ENCODE measurements around the gene NGEF.

Gene NGEF

DNA sequence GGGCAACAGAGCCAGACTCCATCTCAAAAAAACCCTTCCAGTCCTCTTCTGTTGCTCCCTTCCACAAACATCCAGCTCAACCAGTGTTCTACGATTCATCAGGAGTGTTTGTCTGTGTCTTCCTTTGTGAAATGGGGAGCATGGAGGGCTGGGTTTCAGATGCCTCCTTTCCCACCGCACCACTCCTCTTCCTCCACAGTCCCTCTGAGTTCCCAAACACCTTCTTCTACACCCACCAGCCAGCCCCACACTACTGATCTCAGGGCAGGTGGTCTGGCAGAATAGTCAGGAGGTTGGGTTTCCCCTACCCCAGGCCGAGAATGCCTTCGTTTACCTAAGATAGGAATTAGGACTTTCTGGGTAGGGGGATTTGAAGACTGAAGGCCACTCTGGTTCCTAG lies 36.9 kb downstream of the NGEF start:
- no peak for TF ChIP-seq CTCF (conservative IDR thresholded peaks at IDR 0.05; ENCODE audit: low read depth, low read length)
- no peak overlapping the region for H3K4me3 ChIP-seq (ENCODE audit: low read length)
- DNase-seq (ENCODE audit: low read depth), result no peak

DNA sequence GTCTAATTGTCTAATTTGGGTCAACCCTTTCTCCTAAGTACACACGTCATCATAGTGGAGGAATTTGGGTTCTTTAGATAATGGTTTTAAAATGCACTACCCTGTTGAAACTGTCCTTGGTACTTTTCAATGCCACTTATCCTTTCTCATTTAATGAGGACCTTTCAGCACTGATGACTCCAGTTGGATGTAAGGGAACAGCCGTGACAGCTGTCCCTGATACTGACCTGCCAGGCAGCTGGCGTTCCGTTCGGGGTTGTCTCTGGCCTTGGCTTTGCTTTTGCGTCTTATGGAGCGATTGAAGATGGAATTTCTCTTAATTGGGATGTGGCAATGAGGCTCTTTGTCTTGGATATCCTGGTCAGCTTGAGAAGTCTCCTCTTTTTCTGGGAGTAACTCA lies 38.7 kb downstream of the NGEF start:
- DNase-seq (ENCODE audit: low read depth), result no peak
- no peak overlapping the region for H3K4me3 ChIP-seq (ENCODE audit: low read length)
- no peak for TF ChIP-seq CTCF (conservative IDR thresholded peaks at IDR 0.05; ENCODE audit: low read depth, low read length)

- no peak for DNase-seq (ENCODE audit: low read depth)
- no peak overlapping the region for H3K4me3 ChIP-seq (ENCODE audit: low read length)
- TF ChIP-seq CTCF (conservative IDR thresholded peaks at IDR 0.05; ENCODE audit: low read depth, low read length), result no peak
These were observed 39.3 kb downstream of the NGEF start for GRCh38 chr2:232973796-232974195.

DNA sequence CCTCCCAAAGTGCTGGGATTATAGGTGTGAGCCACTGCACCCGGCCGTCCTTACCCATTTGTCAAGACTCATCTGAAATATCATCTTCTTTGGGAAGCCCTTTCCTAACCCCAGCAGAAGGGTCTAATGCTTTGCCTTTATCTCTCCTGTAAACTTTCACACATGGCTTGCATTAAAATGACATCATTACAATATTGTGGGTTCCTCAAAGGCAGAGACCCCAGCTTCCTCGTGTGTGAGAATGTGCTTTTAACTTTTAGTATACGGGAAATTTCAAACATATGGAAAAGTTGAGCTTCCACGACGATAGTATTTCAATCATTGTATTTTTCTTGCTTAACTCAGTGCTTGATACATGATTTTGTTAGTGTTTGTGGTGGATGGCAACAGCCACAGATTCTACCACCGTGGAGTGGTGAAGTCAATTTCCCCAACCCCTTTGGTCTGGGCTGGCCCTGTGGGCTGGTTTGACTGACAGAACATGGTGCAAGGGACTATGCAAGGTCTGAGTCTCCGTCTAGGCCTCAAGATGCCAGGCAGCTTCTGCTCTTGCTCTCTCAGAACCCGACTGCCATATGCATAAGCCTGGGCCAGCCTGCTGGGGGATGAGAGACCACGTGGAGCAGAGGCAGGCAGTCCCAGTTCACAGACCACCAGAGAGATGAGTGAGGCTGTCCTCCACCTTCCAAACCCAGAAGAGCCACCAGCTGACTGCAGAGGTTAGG lies 39.9 kb downstream of the NGEF start:
- H3K4me3 ChIP-seq (ENCODE audit: low read length), result no peak overlapping the region
- no peak for DNase-seq (ENCODE audit: low read depth)
- no peak for TF ChIP-seq CTCF (conservative IDR thresholded peaks at IDR 0.05; ENCODE audit: low read depth, low read length)

- H3K4me3 ChIP-seq (ENCODE audit: low read length), result no peak overlapping the region
- DNase-seq (ENCODE audit: low read depth), result no peak
- TF ChIP-seq CTCF (conservative IDR thresholded peaks at IDR 0.05; ENCODE audit: low read depth, low read length), result no peak
These were observed 41.3 kb downstream of the NGEF start for GRCh38 chr2:232971744-232972143.

GRCh38 chr2:232970051-232970450 lies 43.0 kb downstream of the NGEF start:
- no peak for TF ChIP-seq CTCF (conservative IDR thresholded peaks at IDR 0.05; ENCODE audit: low read depth, low read length)
- H3K4me3 ChIP-seq (ENCODE audit: low read length), result no peak overlapping the region
- DNase-seq (ENCODE audit: low read depth), result no peak

DNA sequence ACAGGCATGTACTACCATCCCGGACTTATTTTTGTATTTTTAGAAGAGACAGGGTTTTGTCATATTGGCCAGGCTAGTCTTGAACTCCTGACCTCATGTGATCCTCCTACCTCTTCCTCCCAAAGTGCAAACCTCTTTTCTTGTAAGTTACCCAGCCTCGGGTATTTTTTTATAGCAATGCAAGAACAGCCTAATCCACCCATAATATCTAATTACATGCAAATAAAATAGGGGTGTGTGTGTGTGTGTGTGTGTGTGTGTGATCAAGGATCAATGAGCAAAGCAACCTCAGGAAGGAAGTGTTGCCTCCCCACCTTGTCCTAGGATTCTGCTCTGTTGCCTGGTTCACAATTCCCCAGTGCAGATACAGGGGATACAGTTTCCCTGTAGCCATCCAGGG lies 45.6 kb downstream of the NGEF start:
- DNase-seq (ENCODE audit: low read depth), result no peak
- H3K4me3 ChIP-seq (ENCODE audit: low read length), result no peak overlapping the region
- TF ChIP-seq CTCF (conservative IDR thresholded peaks at IDR 0.05; ENCODE audit: low read depth, low read length), result no peak
